Stimulated activated CD4-positive, alpha-beta T cell treated with anti-CD3 and anti-CD28 coated beads, Interleukin-12 subunit alpha, Interleukin-12 subunit beta, amount 100 ng/mL, for 24 hours (primary cell): ENCODE data around the gene ITGA1.
"Not testable (repeated sequence)": the region's sequence is repeated elsewhere in the genome, so short reads cannot be mapped to it uniquely, and the experiment has no call there.

Experiments
- DNase-seq, 2 experiments: peaks; one replicate each; pipeline ENCODE4 v3.0.0-alpha.2; 2020; ENCODE audit warnings: low read depth in 2 of 2

The ITGA1 gene

GRCh38 chr5:52827815-52828214 lies 40.1 kb downstream of the ITGA1 start:
- no peak for DNase-seq

- DNase-seq, result no peak
Measured at GRCh38 chr5:52829664-52830063, 41.9 kb downstream of the ITGA1 start.

- DNase-seq, result no peak
Measured at GRCh38 chr5:52830650-52831049, 42.9 kb downstream of the ITGA1 start.

GRCh38 chr5:52831786-52832511 lies 44.2 kb downstream of the ITGA1 start:
- DNase-seq, result no peak

- no peak for DNase-seq
Measured at GRCh38 chr5:52834320-52834719, 46.6 kb downstream of the ITGA1 start.

- DNase-seq, result no peak
Measured at GRCh38 chr5:52837068-52837467, 49.4 kb downstream of the ITGA1 start.

- no peak for DNase-seq
Measured at GRCh38 chr5:52837591-52838001, 49.9 kb downstream of the ITGA1 start.

- DNase-seq, result no peak
Measured at GRCh38 chr5:52838326-52839015, 50.8 kb downstream of the ITGA1 start.

GRCh38 chr5:52839285-52839684 lies 51.6 kb downstream of the ITGA1 start:
- DNase-seq, result no peak

GRCh38 chr5:52840277-52841050 lies 52.7 kb downstream of the ITGA1 start:
- no peak for DNase-seq

GRCh38 chr5:52841114-52841513 lies 53.4 kb downstream of the ITGA1 start:
- no peak for DNase-seq

GRCh38 chr5:52842111-52842510 lies 54.4 kb downstream of the ITGA1 start:
- DNase-seq, result no peak

- DNase-seq, result no peak
Measured at GRCh38 chr5:52844885-52845284, 57.2 kb downstream of the ITGA1 start.

GRCh38 chr5:52846182-52846842 lies 58.6 kb downstream of the ITGA1 start:
- no peak for DNase-seq

- not testable (repeated sequence) for DNase-seq
Measured at GRCh38 chr5:52848688-52849087, 61.0 kb downstream of the ITGA1 start.

GRCh38 chr5:52849544-52849943 lies 61.8 kb downstream of the ITGA1 start:
- no peak for DNase-seq

GRCh38 chr5:52853650-52854049 lies 65.9 kb downstream of the ITGA1 start:
- DNase-seq, result no peak

- DNase-seq, result no peak
Measured at GRCh38 chr5:52854301-52854700, 66.6 kb downstream of the ITGA1 start.

GRCh38 chr5:52854949-52855348 lies 67.2 kb downstream of the ITGA1 start:
- DNase-seq, result no peak

- DNase-seq, result no peak
Measured at GRCh38 chr5:52856564-52856963, 68.8 kb downstream of the ITGA1 start.

- no peak for DNase-seq
Measured at GRCh38 chr5:52859628-52860027, 71.9 kb downstream of the ITGA1 start.

- DNase-seq, result no peak
Measured at GRCh38 chr5:52861368-52861767, 73.7 kb downstream of the ITGA1 start.
